GM19324 (cell line): Measurements from ENCODE around the gene ETV5.

Experiments used
- ATAC-seq: cut with Tn5 transposase; IDR thresholded peaks from one replicate; pipeline ENCODE4 v1.9.1; 2021; ENCODE audit warnings: mild to moderate bottlenecking, moderate library complexity; ENCODE audit not compliant: unreplicated experiment, low FRiP score

Gene ETV5

GRCh38 chr3:186070133-186070532 is 38.8 kb downstream of the ETV5 start:
- no peak for ATAC-seq

- no peak for ATAC-seq
These were observed 39.7 kb downstream of the ETV5 start for GRCh38 chr3:186069199-186069598.

- no peak for ATAC-seq
These were observed 40.7 kb downstream of the ETV5 start for GRCh38 chr3:186068243-186068552.

GRCh38 chr3:186067360-186068242 is 41.3 kb downstream of the ETV5 start:
- no peak for ATAC-seq

- ATAC-seq = no peak
These were observed 48.7 kb downstream of the ETV5 start for GRCh38 chr3:186060222-186060621.

GRCh38 chr3:186059192-186059591 is 49.7 kb downstream of the ETV5 start:
- no peak for ATAC-seq

GRCh38 chr3:186058225-186058624 is 50.7 kb downstream of the ETV5 start:
- ATAC-seq = no peak

GRCh38 chr3:186057594-186057993 is 51.3 kb downstream of the ETV5 start:
- no peak for ATAC-seq

GRCh38 chr3:186054792-186055352 is 54.0 kb downstream of the ETV5 start:
- no peak for ATAC-seq

GRCh38 chr3:186053954-186054791 is 54.7 kb downstream of the ETV5 start:
- no peak for ATAC-seq

- ATAC-seq = no peak
These were observed 56.6 kb downstream of the ETV5 start for GRCh38 chr3:186052096-186052840.

- ATAC-seq = no peak
These were observed 59.9 kb downstream of the ETV5 start for GRCh38 chr3:186049001-186049400.

- no peak for ATAC-seq
These were observed 60.8 kb downstream of the ETV5 start for GRCh38 chr3:186048119-186048518.

- no peak for ATAC-seq
These were observed 62.1 kb downstream of the ETV5 start for GRCh38 chr3:186046838-186047237.

- no peak for ATAC-seq
These were observed 63.9 kb downstream of the ETV5 start for GRCh38 chr3:186044968-186045367.

GRCh38 chr3:186044427-186044826 is 64.5 kb downstream of the ETV5 start:
- ATAC-seq = no peak

- no peak for ATAC-seq
These were observed 66.2 kb downstream of the ETV5 start for GRCh38 chr3:186042521-186043202.

- no peak for ATAC-seq
These were observed 66.9 kb downstream of the ETV5 start for GRCh38 chr3:186042036-186042435.

- ATAC-seq = no peak
These were observed 70.5 kb downstream of the ETV5 start for GRCh38 chr3:186038360-186038759.

- no peak for ATAC-seq
These were observed 73.6 kb downstream of the ETV5 start for GRCh38 chr3:186035277-186035676.
